AG04449 (cell line): ENCODE results near the gene KCNK18.
"Not testable (repeated sequence)": the region's sequence is repeated elsewhere in the genome, so short reads cannot be mapped to it uniquely, and the experiment has no call there.

Experiments used
- CTCF ChIA-PET: fragments of 350-600 bp; formaldehyde crosslinking; extraction: SDS; loops from one replicate; lab custom pipeline; 2021; ENCODE audit warnings: antibody characterized with exemption; lab: Yijun Ruan, JAX
- POLR2A ChIA-PET: fragments of 400-600, 350-600 bp; formaldehyde crosslinking; extraction: SDS; loops from one replicate; lab custom pipeline; 2020; ENCODE audit warnings: antibody characterized with exemption, inconsistent platforms; lab: Yijun Ruan, JAX
- DNase-seq: peaks from one replicate; pipeline ENCODE4 v3.0.0-alpha.2; 2010; ENCODE audit warnings: low read depth, low spot score
- H3K4me3 ChIP-seq: 2 replicates; pipeline ENCODE4 v1.5.1; 2011; ENCODE audit warnings: low read depth, mild to moderate bottlenecking, control low read depth, low read length
- CTCF ChIP-seq: IDR thresholded peaks from one replicate; pipeline ENCODE4 v1.5.1; 2011; ENCODE audit warnings: mild to moderate bottlenecking, moderate library complexity, low read length, control low read depth, inconsistent platforms; ENCODE audit not compliant: insufficient read depth; ENCODE audit errors: missing control alignments

Gene KCNK18

GRCh38 chr10:117178190-117178589 is 19.1 kb upstream of the KCNK18 start:
- POLR2A ChIA-PET, result no interaction called here
- no peak for TF ChIP-seq CTCF

GRCh38 chr10:117184296-117184695 is 13.0 kb upstream of the KCNK18 start:
- no peak for DNase-seq
- no peak for TF ChIP-seq CTCF
- ChIA-PET CTCF (interaction anchor here (1.4 to 1.6 kb wide), 3 partner anchors 9 to 390 kb away, joined by 3 to 14 read pairs (median 5); no protein-coding TSS in a partner anchor), POLR2A (no interaction called here)
- no peak overlapping the region for H3K4me3 ChIP-seq

More at GRCh38 chr10:117178190-117178589, 19.1 kb upstream of the KCNK18 start:
- H3K4me3 ChIP-seq, result no peak overlapping the region
- DNase-seq, result no peak
- CTCF ChIA-PET, result interaction anchor here (1.8 to 17.7 kb wide), 3 partner anchors 11 to 385 kb away, joined by 6 to 809 read pairs (median 14); no protein-coding TSS in a partner anchor

GRCh38 chr10:117184821-117185220 is 12.5 kb upstream of the KCNK18 start:
- no peak for DNase-seq
- no peak overlapping the region for H3K4me3 ChIP-seq
- TF ChIP-seq CTCF, result no peak
- POLR2A ChIA-PET, result no interaction called here
- CTCF ChIA-PET, result interaction anchor here (1.4 to 1.6 kb wide), 2 partner anchors 9 to 32 kb away, joined by 5 to 14 read pairs; no protein-coding TSS in a partner anchor

GRCh38 chr10:117185817-117186216 is 11.5 kb upstream of the KCNK18 start:
- DNase-seq, H3K4me3 ChIP-seq: not testable (repeated sequence)
- ChIA-PET CTCF (interaction anchor here (0.8 to 3.3 kb wide), 3 partner anchors 10 to 398 kb away, joined by 3 to 27 read pairs (median 5); no protein-coding TSS in a partner anchor), POLR2A (interaction anchor here (0.6 kb wide), 1 partner anchor 56 kb away, joined by 3 read pairs; no protein-coding TSS in a partner anchor)

- DNase-seq, result no peak
- TF ChIP-seq CTCF, result no peak
- H3K4me3 ChIP-seq, result no peak overlapping the region
- ChIA-PET POLR2A (no interaction called here), CTCF (interaction anchor here (0.7 to 3.3 kb wide), 8 partner anchors 10 to 399 kb away, joined by 3 to 27 read pairs (median 4); partner anchors contain the start of gene KCNK18)
Measured at GRCh38 chr10:117186832-117187615, 10.3 kb upstream of the KCNK18 start.

GRCh38 chr10:117188371-117188770 is 8.9 kb upstream of the KCNK18 start:
- no peak for TF ChIP-seq CTCF
- POLR2A ChIA-PET, result no interaction called here
- DNase-seq, result no peak
- H3K4me3 ChIP-seq, result no peak overlapping the region
- CTCF ChIA-PET, result interaction anchor here (0.8 to 3.3 kb wide), 3 partner anchors 9 to 28 kb away, joined by 3 to 27 read pairs (median 5); partner anchors contain the start of gene KCNK18
